ENCODE measurements around the gene PTER. TPM values are rescaled to one million over a fixed set of nuclear protein-coding genes. Genes with fewer than 3 reads are reported as not detected.
A peak's percentile ranks its signal among the peaks of the same experiment; 100 is the strongest.

Gene PTER
- total RNA-seq, 1 donor = 29.7 TPM

GRCh38 chr10:16440396-16441133 is 3.8 kb downstream of the PTER start:
- Histone ChIP-seq H3K27me3 (ENCODE audit: insufficient read depth, low read length) (no peaks in the 10 kb centered on the region), H3K4me3 (ENCODE audit: insufficient read depth, low read length) (no peak overlapping the region), H3K36me3 (ENCODE audit: insufficient read depth, low read length) (no peaks in the 10 kb centered on the region), H3K79me2 (ENCODE audit: insufficient read depth, low read length) (peaks cover 5% of the 10 kb centered on the region), H3K27ac (ENCODE audit: low read depth, low read length) (peak overlapping the region; percentile 59), H4K20me1 (ENCODE audit: insufficient read depth, low read length) (peaks cover under 1% of the 10 kb centered on the region), H3K4me2 (ENCODE audit: insufficient read depth, low read length) (peak overlapping the region; percentile 78), H3K9me3 (ENCODE audit: low read depth, low read length) (no peaks in the 10 kb centered on the region), H3K4me1 (ENCODE audit: insufficient read depth, low read length) (peaks cover 28% of the 10 kb centered on the region), H2AFZ (ENCODE audit: low read length) (no peak overlapping the region)
- no peak for DNase-seq (ENCODE audit: insufficient read length, low spot score, missing footprints)
- TF ChIP-seq, protein P1, sequence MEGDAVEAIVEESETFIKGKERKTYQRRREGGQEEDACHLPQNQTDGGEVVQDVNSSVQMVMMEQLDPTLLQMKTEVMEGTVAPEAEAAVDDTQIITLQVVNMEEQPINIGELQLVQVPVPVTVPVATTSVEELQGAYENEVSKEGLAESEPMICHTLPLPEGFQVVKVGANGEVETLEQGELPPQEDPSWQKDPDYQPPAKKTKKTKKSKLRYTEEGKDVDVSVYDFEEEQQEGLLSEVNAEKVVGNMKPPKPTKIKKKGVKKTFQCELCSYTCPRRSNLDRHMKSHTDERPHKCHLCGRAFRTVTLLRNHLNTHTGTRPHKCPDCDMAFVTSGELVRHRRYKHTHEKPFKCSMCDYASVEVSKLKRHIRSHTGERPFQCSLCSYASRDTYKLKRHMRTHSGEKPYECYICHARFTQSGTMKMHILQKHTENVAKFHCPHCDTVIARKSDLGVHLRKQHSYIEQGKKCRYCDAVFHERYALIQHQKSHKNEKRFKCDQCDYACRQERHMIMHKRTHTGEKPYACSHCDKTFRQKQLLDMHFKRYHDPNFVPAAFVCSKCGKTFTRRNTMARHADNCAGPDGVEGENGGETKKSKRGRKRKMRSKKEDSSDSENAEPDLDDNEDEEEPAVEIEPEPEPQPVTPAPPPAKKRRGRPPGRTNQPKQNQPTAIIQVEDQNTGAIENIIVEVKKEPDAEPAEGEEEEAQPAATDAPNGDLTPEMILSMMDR (IDR thresholded peaks at IDR 0.05; ENCODE audit: extremely low read depth, low read depth, low read length) = no peak

GRCh38 chr10:16441173-16441840 is 4.5 kb downstream of the PTER start:
- TF ChIP-seq, protein P1 (IDR thresholded peaks at IDR 0.05; ENCODE audit: extremely low read depth, low read depth, low read length) = no peak
- no peaks in the 10 kb centered on the region for H3K27me3 ChIP-seq (ENCODE audit: insufficient read depth, low read length)
- peaks cover 7% of the 10 kb centered on the region for H3K79me2 ChIP-seq (ENCODE audit: insufficient read depth, low read length)
- peaks cover 4% of the 10 kb centered on the region for H4K20me1 ChIP-seq (ENCODE audit: insufficient read depth, low read length)
- peak overlapping the region; percentile 10 for H2AFZ ChIP-seq (ENCODE audit: low read length)
- peak; percentile 72 for DNase-seq (ENCODE audit: insufficient read length, low spot score, missing footprints)
- H3K36me3 ChIP-seq (ENCODE audit: insufficient read depth, low read length) = no peaks in the 10 kb centered on the region
- peak overlapping the region; percentile 78 for H3K4me2 ChIP-seq (ENCODE audit: insufficient read depth, low read length)
- peaks cover 27% of the 10 kb centered on the region for H3K4me1 ChIP-seq (ENCODE audit: insufficient read depth, low read length)
- H3K4me3 ChIP-seq (ENCODE audit: insufficient read depth, low read length) = peak overlapping the region; percentile 48
- peak overlapping the region; percentile 59 for H3K27ac ChIP-seq (ENCODE audit: low read depth, low read length)
- no peaks in the 10 kb centered on the region for H3K9me3 ChIP-seq (ENCODE audit: low read depth, low read length)

DNA sequence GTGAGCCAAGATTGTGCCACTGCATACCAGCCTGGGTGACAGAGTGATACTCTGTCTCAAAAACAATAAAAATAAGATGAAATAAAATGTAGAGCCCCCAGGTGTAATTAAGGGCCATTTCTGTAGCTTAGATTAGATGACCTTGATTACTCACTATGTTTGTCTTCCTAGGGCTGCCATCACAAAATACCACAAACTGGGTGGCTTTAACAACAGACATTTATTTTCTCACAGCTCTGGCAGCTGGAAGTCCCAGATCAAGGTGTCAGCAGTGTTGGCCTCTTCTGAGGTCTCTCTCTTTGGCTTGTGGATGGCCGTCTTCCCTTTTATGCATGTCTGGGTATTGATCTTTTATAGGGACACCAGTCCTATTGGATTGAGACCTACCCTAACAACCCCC is 6.1 kb downstream of the PTER start:
- TF ChIP-seq, protein P1 (IDR thresholded peaks at IDR 0.05; ENCODE audit: extremely low read depth, low read depth, low read length) = no peak
- Histone ChIP-seq H2AFZ (ENCODE audit: low read length) (no peak overlapping the region), H3K27me3 (ENCODE audit: insufficient read depth, low read length) (no peaks in the 10 kb centered on the region), H3K79me2 (ENCODE audit: insufficient read depth, low read length) (peaks cover 7% of the 10 kb centered on the region), H3K4me1 (ENCODE audit: insufficient read depth, low read length) (peaks cover 20% of the 10 kb centered on the region), H3K4me3 (ENCODE audit: insufficient read depth, low read length) (no peak overlapping the region), H3K4me2 (ENCODE audit: insufficient read depth, low read length) (no peak overlapping the region), H3K27ac (ENCODE audit: low read depth, low read length) (no peak overlapping the region), H3K9me3 (ENCODE audit: low read depth, low read length) (no peaks in the 10 kb centered on the region), H3K36me3 (ENCODE audit: insufficient read depth, low read length) (no peaks in the 10 kb centered on the region), H4K20me1 (ENCODE audit: insufficient read depth, low read length) (peaks cover 4% of the 10 kb centered on the region)
- no peak for DNase-seq (ENCODE audit: insufficient read length, low spot score, missing footprints)

- DNase-seq (ENCODE audit: insufficient read length, low spot score, missing footprints) = no peak
- Histone ChIP-seq H3K9me3 (ENCODE audit: low read depth, low read length) (no peaks in the 10 kb centered on the region), H3K4me1 (ENCODE audit: insufficient read depth, low read length) (peaks cover 9% of the 10 kb centered on the region), H3K27me3 (ENCODE audit: insufficient read depth, low read length) (no peaks in the 10 kb centered on the region), H3K4me3 (ENCODE audit: insufficient read depth, low read length) (no peak overlapping the region), H3K4me2 (ENCODE audit: insufficient read depth, low read length) (no peak overlapping the region), H3K36me3 (ENCODE audit: insufficient read depth, low read length) (no peaks in the 10 kb centered on the region), H3K79me2 (ENCODE audit: insufficient read depth, low read length) (peaks cover 7% of the 10 kb centered on the region), H2AFZ (ENCODE audit: low read length) (no peak overlapping the region), H3K27ac (ENCODE audit: low read depth, low read length) (no peak overlapping the region), H4K20me1 (ENCODE audit: insufficient read depth, low read length) (peaks cover 4% of the 10 kb centered on the region)
- TF ChIP-seq, protein P1 (IDR thresholded peaks at IDR 0.05; ENCODE audit: extremely low read depth, low read depth, low read length) = no peak
Measured at GRCh38 chr10:16445770-16446469, 9.1 kb downstream of the PTER start.
